OCI-LY7 (cell line): ENCODE measurements around the gene OR2T3. TPM values are rescaled to one million over a fixed set of nuclear protein-coding genes. Genes with fewer than 3 reads are reported as not detected.
"Not testable (repeated sequence)": the region's sequence is repeated elsewhere in the genome, so short reads cannot be mapped to it uniquely, and the experiment has no call there.

Experiments
- BruUV-seq: library from RNA; stranded (reverse); fragments of 400-500 nt; replicated peaks from 2 replicates; lab custom pipeline; 2021; lab: Mats Ljungman, UMichigan
- CTCF ChIA-PET: fragments of 300-600 bp; sonication (Branson Sonifier 250); formaldehyde crosslinking; loops from one replicate; lab custom pipeline; 2022; ENCODE audit warnings: antibody characterized with exemption; ENCODE audit not compliant: unreplicated experiment; lab: Charles Lee
- POLR2A ChIA-PET: fragments of 300-600 bp; sonication (Branson Sonifier 250); formaldehyde crosslinking; loops from one replicate; lab custom pipeline; 2022; ENCODE audit warnings: antibody characterized with exemption; lab: Charles Lee
- DNase-seq: peaks from one replicate; pipeline ENCODE4 v3.0.0-alpha.2; 2015; ENCODE audit warnings: low spot score
- H2AFZ ChIP-seq: fragments of 200-600 bp; sonication (generic), shearing (Covaris generic); 2 replicates; pipeline ENCODE4 v1.6.1; 2014; ENCODE audit warnings: mild to moderate bottlenecking, antibody characterized with exemption, low read length, moderate library complexity
- H3K27ac ChIP-seq: fragments of 200-600 bp; sonication (generic); 2 replicates; pipeline ENCODE4 v1.5.1; 2014; ENCODE audit warnings: mixed run types, low read depth, mild to moderate bottlenecking, moderate library complexity, low read length, inconsistent platforms; ENCODE audit not compliant: poor library complexity, severe bottlenecking
- H3K36me3 ChIP-seq: fragments of 200-600 bp; sonication (generic); 2 replicates; pipeline ENCODE4 v1.6.1; 2014; ENCODE audit warnings: mild to moderate bottlenecking, antibody characterized with exemption, low read length, moderate library complexity, mixed read lengths; ENCODE audit not compliant: insufficient read depth
- H3K4me1 ChIP-seq: fragments of 200-600 bp; sonication (generic); 2 replicates; pipeline ENCODE4 v1.5.1; 2014; ENCODE audit warnings: mild to moderate bottlenecking, low read length; ENCODE audit not compliant: insufficient read depth, poor library complexity, severe bottlenecking
- H3K4me2 ChIP-seq: fragments of 200-600 bp; sonication (generic); 2 replicates; pipeline ENCODE4 v1.6.1; 2014; ENCODE audit warnings: mild to moderate bottlenecking, low read length
- H3K4me3 ChIP-seq: fragments of 200-600 bp; sonication (generic); 2 replicates; pipeline ENCODE4 v1.5.1; 2014; ENCODE audit warnings: mild to moderate bottlenecking, low read depth, low read length; ENCODE audit not compliant: poor library complexity, severe bottlenecking
- H3K79me2 ChIP-seq: fragments of 200-600 bp; sonication (generic); 2 replicates; pipeline ENCODE4 v1.6.1; 2016; ENCODE audit warnings: low read depth, mild to moderate bottlenecking, low read length, moderate library complexity, mixed read lengths; ENCODE audit not compliant: insufficient read depth
- H3K9me2 ChIP-seq: fragments of 200-600 bp; sonication (generic); 2 replicates; pipeline ENCODE4 v1.6.1; 2016; ENCODE audit warnings: mild to moderate bottlenecking, low read length, mixed read lengths; ENCODE audit not compliant: insufficient read depth
- H3K9me3 ChIP-seq: fragments of 200-600 bp; sonication (generic); 2 replicates; pipeline ENCODE4 v1.6.1; 2014; ENCODE audit warnings: mild to moderate bottlenecking, mixed run types, low read length, mixed read lengths
- H4K20me1 ChIP-seq: fragments of 200-600 bp; sonication (generic); 2 replicates; pipeline ENCODE4 v1.6.1; 2014; ENCODE audit warnings: mild to moderate bottlenecking, antibody characterized with exemption, low read length, moderate library complexity, mixed read lengths; ENCODE audit not compliant: insufficient read depth
- CTCF ChIP-seq: fragments of 200-600 bp; sonication (generic); conservative IDR thresholded peaks from 2 replicates; pipeline ENCODE4 v1.5.1; 2014; ENCODE audit warnings: mild to moderate bottlenecking, antibody characterized with exemption, low read length, moderate library complexity, mixed read lengths
- EZH2phosphoT487 ChIP-seq: fragments of 200-600 bp; sonication (generic); IDR thresholded peaks from 2 replicates; pipeline ENCODE4 v1.6.1; 2018; ENCODE audit warnings: low read depth, borderline replicate concordance, mild to moderate bottlenecking, mixed run types, antibody characterized with exemption, low read length, moderate library complexity, mixed read lengths
- intact Hi-C: fragments of 100-400 bp; cut with micrococcal nuclease; formaldehyde crosslinking; loops from one replicate; pipeline ENCODE4 v1.10.0; 2022; ENCODE audit not compliant: unreplicated experiment
- total RNA-seq, 2 experiments: library from RNA; depleted of rRNA in 1 of 2; stranded (reverse); fragments of >200 nt in 1 of 2; shearing (Covaris generic) in 1 of 2; gene quantifications; 2 replicates each; pipeline ENCODE4 v1.2.3, GENCODE V29; 2014 to 2022

OR2T3 gene
- total RNA-seq, 2 experiments from 2014 or later = not detected

DNA sequence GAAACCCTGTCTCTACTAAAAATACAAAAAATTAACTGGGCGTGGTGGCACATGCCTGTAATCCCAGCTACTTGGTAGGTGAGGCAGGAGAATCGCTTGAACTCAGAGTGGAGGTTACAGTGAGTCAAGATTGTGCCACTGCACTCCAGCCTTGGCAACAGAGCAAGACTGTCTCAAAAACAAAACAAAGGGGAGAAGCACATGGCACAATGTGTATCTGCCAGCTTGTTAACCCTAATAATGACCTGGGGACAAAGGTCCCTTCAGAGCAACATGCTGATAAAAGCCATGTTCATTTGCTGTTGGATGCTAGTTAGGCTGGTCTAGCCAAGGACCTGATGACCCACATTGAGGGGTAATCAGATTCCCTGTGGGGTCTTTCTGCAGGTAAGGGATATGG, 16.5 kb upstream of the OR2T3 start:
- H3K79me2 ChIP-seq, CTCF ChIA-PET, DNase-seq, H3K4me2 ChIP-seq, H3K9me3 ChIP-seq, H3K27ac ChIP-seq, H2AFZ ChIP-seq, H3K36me3 ChIP-seq, H3K4me3 ChIP-seq, H3K4me1 ChIP-seq, POLR2A ChIA-PET, BruUV-seq, H3K9me2 ChIP-seq, H4K20me1 ChIP-seq: not testable (repeated sequence)
- intact Hi-C loops = loop anchor here (5.0 kb wide), 1 partner anchor 176 kb away; no protein-coding TSS in a partner anchor

DNA sequence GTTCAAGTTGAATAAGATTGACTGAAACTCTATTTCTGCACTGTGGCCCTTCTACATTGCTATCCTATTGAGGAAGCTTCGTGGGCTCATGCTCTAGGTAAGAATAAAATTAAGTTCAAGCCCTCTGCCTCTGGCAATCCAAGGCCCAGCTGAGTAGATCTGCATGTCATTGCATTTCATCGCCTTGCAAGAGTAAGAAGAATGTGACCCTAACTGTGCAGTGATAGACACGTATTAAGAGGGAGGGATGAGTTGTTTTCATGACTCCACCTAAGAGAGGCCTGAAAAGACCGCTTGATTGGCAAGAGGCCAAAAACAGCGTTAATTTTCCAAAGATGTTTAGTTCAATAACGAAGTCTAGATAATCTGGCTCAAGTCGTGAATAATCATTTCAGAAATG, 14.0 kb upstream of the OR2T3 start:
- H2AFZ ChIP-seq, DNase-seq, H3K36me3 ChIP-seq, H3K9me2 ChIP-seq, H3K9me3 ChIP-seq, CTCF ChIA-PET, POLR2A ChIA-PET, H4K20me1 ChIP-seq, H3K4me3 ChIP-seq, BruUV-seq, H3K4me1 ChIP-seq, H3K27ac ChIP-seq, H3K79me2 ChIP-seq, H3K4me2 ChIP-seq: not testable (repeated sequence)
- intact Hi-C loops = loop anchor here (5.0 kb wide), 1 partner anchor 173 kb away; no protein-coding TSS in a partner anchor

GRCh38 chr1:248471154-248471553, 2.0 kb upstream of the OR2T3 start:
- no peaks in the 10 kb centered on the region for H3K9me3 ChIP-seq
- no peaks in the 10 kb centered on the region for H3K36me3 ChIP-seq
- H4K20me1 ChIP-seq = no peaks in the 10 kb centered on the region
- no peaks in the 10 kb centered on the region for H3K79me2 ChIP-seq
- no peak for TF ChIP-seq CTCF
- TF ChIP-seq EZH2phosphoT487 = no peak
- no peak overlapping the region for H2AFZ ChIP-seq
- no peak overlapping the region for H3K27ac ChIP-seq
- no peaks in the 10 kb centered on the region for H3K9me2 ChIP-seq
- no peaks in the 10 kb centered on the region for H3K4me1 ChIP-seq
- DNase-seq = no peak
- CTCF ChIA-PET = no interaction called here
- no peak overlapping the region for H3K4me3 ChIP-seq
- BruUV-seq = no TSS peak
- intact Hi-C loops = no loop called here
- no peak overlapping the region for H3K4me2 ChIP-seq
- POLR2A ChIA-PET = interaction anchor here (0.8 kb wide), 1 partner anchor 209 kb away, joined by 3 read pairs; no protein-coding TSS in a partner anchor

- POLR2A ChIA-PET, H3K4me1 ChIP-seq, H3K79me2 ChIP-seq, BruUV-seq, H3K4me3 ChIP-seq, DNase-seq, H3K9me2 ChIP-seq, CTCF ChIA-PET, intact Hi-C loops, H3K27ac ChIP-seq, H3K4me2 ChIP-seq, H3K36me3 ChIP-seq, H2AFZ ChIP-seq, H3K9me3 ChIP-seq, H4K20me1 ChIP-seq: not testable (repeated sequence)
These were observed 1.0 kb upstream of the OR2T3 start for GRCh38 chr1:248472111-248472510.

GRCh38 chr1:248475660-248476059, 2.5 kb downstream of the OR2T3 start:
- H3K9me3 ChIP-seq, CTCF ChIA-PET, H2AFZ ChIP-seq, DNase-seq, H3K36me3 ChIP-seq, H4K20me1 ChIP-seq, H3K4me1 ChIP-seq, H3K27ac ChIP-seq, H3K9me2 ChIP-seq, POLR2A ChIA-PET, H3K4me2 ChIP-seq, intact Hi-C loops, H3K4me3 ChIP-seq, H3K79me2 ChIP-seq, BruUV-seq: not testable (repeated sequence)
